ENCODE data around the gene PTGDR. TPM values are rescaled to one million over a fixed set of nuclear protein-coding genes. Genes with fewer than 3 reads are reported as not detected.

The PTGDR gene
- total RNA-seq, 2 donors from 2014 or later, result 0.28 to 0.89 TPM

- H3K4me3 ChIP-seq, result no peak overlapping the region
- H3K36me3 ChIP-seq, result no peaks in the 10 kb centered on the region
- H3K9me3 ChIP-seq, result no peaks in the 10 kb centered on the region
- H3K27ac ChIP-seq, result no peak overlapping the region
- peaks cover 0 to 24% of the 10 kb centered on the region in 2 donors for H3K4me1 ChIP-seq
- no peak for TF ChIP-seq CTCF (IDR thresholded peaks at IDR 0.05)
- no peaks in the 10 kb centered on the region for H3K27me3 ChIP-seq
- no peak for DNase-seq (ENCODE audit: low spot score)
Measured at GRCh38 chr14:52271538-52271937, 4.0 kb downstream of the PTGDR start.

- TF ChIP-seq CTCF (IDR thresholded peaks at IDR 0.05), result peak in 1 of 2 donors; percentile 25
- H3K4me1 ChIP-seq, result peaks cover 0 to 16% of the 10 kb centered on the region in 2 donors
- no peaks in the 10 kb centered on the region for H3K9me3 ChIP-seq
- no peak overlapping the region for H3K4me3 ChIP-seq
- H3K36me3 ChIP-seq, result no peaks in the 10 kb centered on the region
- no peak overlapping the region for H3K27ac ChIP-seq
- no peak for DNase-seq (ENCODE audit: low spot score)
- H3K27me3 ChIP-seq, result no peaks in the 10 kb centered on the region
Measured at GRCh38 chr14:52272375-52272774, 4.9 kb downstream of the PTGDR start.

- H3K4me1 ChIP-seq, result no peaks in the 10 kb centered on the region
- no peaks in the 10 kb centered on the region for H3K36me3 ChIP-seq
- no peak for DNase-seq (ENCODE audit: low spot score)
- no peaks in the 10 kb centered on the region for H3K27me3 ChIP-seq
- H3K9me3 ChIP-seq, result no peaks in the 10 kb centered on the region
- no peak for TF ChIP-seq CTCF (IDR thresholded peaks at IDR 0.05)
- H3K4me3 ChIP-seq, result no peak overlapping the region
- no peak overlapping the region for H3K27ac ChIP-seq
Measured at GRCh38 chr14:52275372-52275771, 7.9 kb downstream of the PTGDR start.

- no peaks in the 10 kb centered on the region for H3K4me1 ChIP-seq
- no peak overlapping the region for H3K4me3 ChIP-seq
- no peaks in the 10 kb centered on the region for H3K9me3 ChIP-seq
- no peak overlapping the region for H3K27ac ChIP-seq
- H3K27me3 ChIP-seq, result no peaks in the 10 kb centered on the region
- DNase-seq (ENCODE audit: low spot score), result no peak
- no peaks in the 10 kb centered on the region for H3K36me3 ChIP-seq
- no peak for TF ChIP-seq CTCF (IDR thresholded peaks at IDR 0.05)
Measured at GRCh38 chr14:52277552-52277951, 10.1 kb downstream of the PTGDR start.

- no peak for TF ChIP-seq CTCF (IDR thresholded peaks at IDR 0.05)
- no peaks in the 10 kb centered on the region for H3K9me3 ChIP-seq
- peak overlapping the region in 1 of 2 donors; percentile 30 for H3K27ac ChIP-seq
- no peak overlapping the region for H3K4me3 ChIP-seq
- H3K36me3 ChIP-seq, result no peaks in the 10 kb centered on the region
- H3K27me3 ChIP-seq, result no peaks in the 10 kb centered on the region
- DNase-seq (ENCODE audit: low spot score), result no peak
- no peaks in the 10 kb centered on the region for H3K4me1 ChIP-seq
Measured at GRCh38 chr14:52279408-52279807, 11.9 kb downstream of the PTGDR start.

- no peaks in the 10 kb centered on the region for H3K27me3 ChIP-seq
Measured at GRCh38 chr14:52283099-52283498, 15.6 kb downstream of the PTGDR start.

More at GRCh38 chr14:52283099-52283498, 15.6 kb downstream of the PTGDR start:
- DNase-seq (ENCODE audit: low spot score), result no peak
- H3K36me3 ChIP-seq, result no peaks in the 10 kb centered on the region
- H3K27ac ChIP-seq, result no peak overlapping the region
- H3K4me1 ChIP-seq, result no peaks in the 10 kb centered on the region
- no peak overlapping the region for H3K4me3 ChIP-seq
- no peak for TF ChIP-seq CTCF (IDR thresholded peaks at IDR 0.05)
- H3K9me3 ChIP-seq, result no peaks in the 10 kb centered on the region

All from right atrium auricular region (tissue), 2 donors.